DND-41 (cell line): ENCODE measurements around the gene ZNF429.

ENCODE experiments used
- CTCF ChIP-seq: IDR thresholded peaks from 2 replicates; pipeline ENCODE4 v1.5.1; 2012; ENCODE audit warnings: borderline replicate concordance, low read length, moderate library complexity, mild to moderate bottlenecking; ENCODE audit not compliant: poor library complexity, severe bottlenecking; ENCODE audit errors: extremely low read depth
- EZH2 ChIP-seq: IDR thresholded peaks from 3 replicates; pipeline ENCODE4 v1.6.1; 2012; ENCODE audit warnings: borderline replicate concordance, low read depth, mild to moderate bottlenecking, moderate library complexity, low read length, inconsistent platforms; ENCODE audit not compliant: severe bottlenecking

GRCh38 chr19:21588065-21588601 is 82.7 kb downstream of the ZNF429 start:
- TF ChIP-seq CTCF (no peak), EZH2 (no peak)
